GM12801 (cell line): Measurements from ENCODE around the gene DGKI.

Experiments used
- TF ChIP-seq, protein P1 (sequence below): IDR thresholded peaks from one replicate; pipeline ENCODE4 v1.5.1; 2011; ENCODE audit warnings: control low read depth; ENCODE audit not compliant: insufficient read length; ENCODE audit errors: extremely low read depth

Gene DGKI

DNA sequence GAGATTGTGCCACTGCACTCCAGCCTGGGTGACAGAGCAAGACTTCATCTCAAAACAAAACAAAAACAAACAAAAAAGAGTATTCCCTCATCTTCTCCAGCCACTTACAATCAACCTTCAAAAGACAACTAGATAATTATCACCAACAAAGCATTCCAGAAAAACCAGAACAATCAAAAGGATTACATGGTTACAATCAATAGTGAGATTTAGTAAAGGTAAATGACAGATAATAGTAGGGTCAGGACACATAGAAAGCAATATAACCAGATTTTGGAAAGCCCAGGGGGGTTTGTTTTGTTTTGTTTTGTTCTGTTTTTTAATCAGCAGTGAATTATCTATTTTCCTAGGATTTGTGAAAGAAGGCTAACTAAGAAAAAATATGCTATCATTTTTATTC lies 412.2 kb downstream of the DGKI start:
- TF ChIP-seq, protein P1, sequence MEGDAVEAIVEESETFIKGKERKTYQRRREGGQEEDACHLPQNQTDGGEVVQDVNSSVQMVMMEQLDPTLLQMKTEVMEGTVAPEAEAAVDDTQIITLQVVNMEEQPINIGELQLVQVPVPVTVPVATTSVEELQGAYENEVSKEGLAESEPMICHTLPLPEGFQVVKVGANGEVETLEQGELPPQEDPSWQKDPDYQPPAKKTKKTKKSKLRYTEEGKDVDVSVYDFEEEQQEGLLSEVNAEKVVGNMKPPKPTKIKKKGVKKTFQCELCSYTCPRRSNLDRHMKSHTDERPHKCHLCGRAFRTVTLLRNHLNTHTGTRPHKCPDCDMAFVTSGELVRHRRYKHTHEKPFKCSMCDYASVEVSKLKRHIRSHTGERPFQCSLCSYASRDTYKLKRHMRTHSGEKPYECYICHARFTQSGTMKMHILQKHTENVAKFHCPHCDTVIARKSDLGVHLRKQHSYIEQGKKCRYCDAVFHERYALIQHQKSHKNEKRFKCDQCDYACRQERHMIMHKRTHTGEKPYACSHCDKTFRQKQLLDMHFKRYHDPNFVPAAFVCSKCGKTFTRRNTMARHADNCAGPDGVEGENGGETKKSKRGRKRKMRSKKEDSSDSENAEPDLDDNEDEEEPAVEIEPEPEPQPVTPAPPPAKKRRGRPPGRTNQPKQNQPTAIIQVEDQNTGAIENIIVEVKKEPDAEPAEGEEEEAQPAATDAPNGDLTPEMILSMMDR: no peak

DNA sequence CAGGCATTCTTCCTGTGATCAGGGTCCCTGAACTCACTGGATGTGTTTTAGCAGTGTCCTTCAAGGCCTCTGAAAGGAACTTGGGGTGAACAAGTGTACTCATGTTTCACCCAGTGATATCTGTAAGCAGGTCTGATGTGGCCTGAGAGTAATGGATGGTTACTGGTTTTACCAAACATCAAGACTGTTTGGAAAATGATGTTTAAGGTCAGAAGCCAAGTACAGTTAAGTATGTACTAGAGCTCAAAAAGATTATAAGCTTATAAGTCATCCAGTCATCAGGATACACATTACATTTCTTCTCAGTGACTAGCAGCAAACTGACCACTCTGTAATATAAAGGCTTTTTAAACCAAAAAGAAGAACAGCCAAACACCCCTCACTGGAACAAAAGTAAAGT lies 423.5 kb downstream of the DGKI start:
- TF ChIP-seq, protein P1: no peak

DNA sequence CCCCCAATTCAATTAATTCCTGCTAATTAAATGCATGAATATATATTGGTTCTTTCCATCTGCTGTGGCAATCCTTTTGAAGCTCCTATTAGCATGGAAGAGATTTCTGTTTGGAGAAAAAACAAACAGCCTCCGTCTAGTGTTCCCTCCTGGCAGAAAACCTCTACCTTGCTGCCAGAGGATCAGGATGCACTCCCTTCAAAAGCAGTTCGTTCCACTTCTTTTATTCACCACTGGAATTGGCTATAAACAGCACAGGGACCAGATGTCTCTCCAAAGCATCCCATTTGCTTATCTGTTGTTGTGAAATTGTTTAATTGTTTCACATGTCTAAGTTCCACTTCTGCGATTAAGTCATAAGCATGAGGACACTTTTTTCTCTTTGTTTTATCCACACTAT lies 425.4 kb downstream of the DGKI start:
- TF ChIP-seq, protein P1: no peak

DNA sequence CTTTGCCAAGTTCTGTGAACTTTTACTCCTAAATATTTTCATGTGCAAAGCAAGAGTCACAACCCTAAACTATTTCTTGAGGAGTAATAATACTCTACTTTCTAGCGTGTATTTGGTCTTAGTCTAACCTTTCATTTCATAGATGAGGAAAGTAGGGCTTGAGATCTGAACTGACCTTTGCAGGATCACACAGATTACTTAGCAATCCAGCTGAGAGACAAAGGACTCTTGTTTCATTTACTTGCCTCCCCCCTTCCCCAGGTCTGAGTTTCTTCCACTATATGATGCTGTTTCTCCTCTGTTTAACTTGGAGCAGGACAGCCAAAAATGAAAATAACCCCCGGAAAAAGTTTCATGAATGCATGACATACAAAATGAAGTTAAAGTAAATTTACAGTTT lies 427.9 kb downstream of the DGKI start:
- TF ChIP-seq, protein P1: no peak

DNA sequence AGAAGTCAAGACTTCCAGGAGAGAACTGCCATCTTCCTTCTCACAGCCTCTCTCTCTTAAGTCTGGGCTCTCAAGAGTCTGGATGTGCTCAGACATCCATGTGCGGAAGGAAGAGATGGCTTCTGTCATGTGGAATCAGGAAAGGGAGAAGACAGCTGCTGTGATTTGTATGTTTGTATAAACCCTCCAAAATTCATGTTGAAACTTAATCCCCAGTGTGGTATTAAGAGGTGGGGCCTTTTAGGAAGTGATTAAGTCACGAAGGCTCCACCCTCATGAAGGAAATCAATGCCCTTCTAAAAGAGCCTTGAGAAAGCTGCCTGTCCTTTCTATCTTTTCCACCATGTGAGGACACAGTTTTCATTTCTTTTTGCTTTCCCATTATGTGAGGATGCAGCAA lies 429.3 kb downstream of the DGKI start:
- TF ChIP-seq, protein P1: no peak

DNA sequence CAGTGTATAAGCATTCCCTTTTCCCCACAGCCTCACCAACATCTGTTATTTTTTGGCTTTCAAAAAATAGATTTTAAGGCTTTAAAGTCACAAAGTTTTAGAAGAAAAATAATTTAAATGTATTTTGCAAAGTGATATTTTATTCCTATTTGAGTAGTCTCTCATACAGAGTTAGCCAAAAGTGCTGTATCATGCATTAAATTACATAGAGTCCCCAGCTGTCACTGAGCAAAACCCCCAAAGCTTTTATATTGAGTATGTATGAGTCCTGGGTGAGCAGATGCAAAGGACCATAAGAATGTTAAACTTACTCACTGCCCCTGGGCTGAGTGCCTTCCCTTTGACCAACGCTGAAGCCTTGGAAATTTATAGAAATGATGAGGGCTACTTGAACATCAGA lies 432.9 kb downstream of the DGKI start:
- TF ChIP-seq, protein P1: no peak

DNA sequence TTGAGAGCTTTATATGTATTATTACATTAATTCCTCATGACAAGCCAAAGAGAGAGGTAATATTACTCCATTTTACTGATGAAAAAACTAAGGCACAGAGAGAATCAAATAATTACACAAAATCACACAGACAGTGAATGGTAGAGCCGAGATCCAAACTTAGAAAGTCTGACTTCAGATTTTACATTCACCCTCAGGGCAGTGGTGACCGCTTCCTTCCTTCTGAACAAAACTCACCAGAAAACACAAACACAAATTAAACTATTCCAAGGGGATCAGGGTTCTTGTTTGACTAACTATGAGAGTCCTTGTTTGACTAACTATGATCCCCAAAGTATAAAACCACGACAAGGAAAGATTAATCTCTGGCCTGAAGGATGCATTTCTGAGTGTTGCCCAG lies 435.3 kb downstream of the DGKI start:
- TF ChIP-seq, protein P1: no peak

DNA sequence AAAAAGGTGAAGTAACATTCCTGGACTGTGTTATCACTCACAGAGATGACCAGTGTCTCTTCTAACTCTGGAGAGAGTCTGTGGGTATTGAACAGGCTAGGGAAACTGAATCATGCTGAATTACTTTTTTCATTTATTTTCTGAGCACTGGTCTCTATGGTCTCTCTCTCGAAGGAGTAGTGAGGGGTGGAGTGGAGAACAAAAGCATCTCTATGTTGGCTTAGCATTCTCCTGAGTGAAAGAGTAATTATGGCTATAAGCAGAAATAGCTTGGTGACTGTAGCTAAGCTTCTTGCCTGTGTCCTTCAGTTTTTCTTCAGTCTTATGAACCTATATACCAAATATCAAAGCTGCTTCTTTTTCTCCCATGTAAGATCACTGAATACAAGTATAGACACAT lies 438.6 kb downstream of the DGKI start:
- TF ChIP-seq, protein P1: no peak
